Uterus (tissue), 4 donors: ENCODE data around the gene AKR7A2. TPM values are rescaled to one million over a fixed set of nuclear protein-coding genes. Genes with fewer than 3 reads are reported as not detected.

Source experiments
- DNase-seq, 2 donors: peaks; one replicate each; pipeline ENCODE4 v3.0.0-alpha.2; 2019 to 2020
- H3K27ac ChIP-seq, 2 donors: fragments of 200-600 bp; sonication (generic); 1 replicate in 1 of 2; 2 replicates in 1 of 2; pipeline ENCODE4 v1.5.1; 2016 to 2018
- H3K27me3 ChIP-seq, 2 donors: fragments of 200-600 bp; sonication (generic); one replicate each; pipeline ENCODE4 v1.5.1; 2018 to 2019; ENCODE audit warnings: control low read depth in 1 of 2
- H3K36me3 ChIP-seq, 2 donors: fragments of 200-600 bp; sonication (generic); one replicate each; pipeline ENCODE4 v1.5.1; 2019; ENCODE audit warnings: control low read depth in 1 of 2
- H3K4me1 ChIP-seq, 2 donors: fragments of 200-600 bp; sonication (generic); one replicate each; pipeline ENCODE4 v1.5.1; 2018 to 2019; ENCODE audit warnings: control low read depth in 1 of 2
- H3K4me3 ChIP-seq, 2 donors: fragments of 200-600 bp; sonication (generic); 1 replicate in 1 of 2; 2 replicates in 1 of 2; pipeline ENCODE4 v1.5.1; 2018 to 2019; ENCODE audit warnings: mild to moderate bottlenecking in 1 of 2
- H3K9me3 ChIP-seq, 2 donors: fragments of 200-600 bp; sonication (generic); one replicate each; pipeline ENCODE4 v1.5.1; 2019; ENCODE audit warnings: control low read depth in 1 of 2
- POLR2A ChIP-seq, 2 donors: fragments of 450-650 bp; IDR thresholded peaks; one replicate each; pipeline ENCODE4 v1.6.1; 2016; ENCODE audit warnings: antibody characterized with exemption in 2 of 2, mild to moderate bottlenecking in 1 of 2, moderate library complexity in 1 of 2
- intact Hi-C: fragments of 100-400 bp; cut with DNase I; formaldehyde crosslinking; loops from one replicate; pipeline ENCODE4 v1.15.1; 2023; ENCODE audit warnings: low total_unique reads
- total RNA-seq, 4 donors: library from RNA; depleted of rRNA in 3 of 4; stranded (reverse); fragments of >200 nt in 3 of 4; gene quantifications; one replicate each; pipeline versions ENCODE4 v1.1.0 to v1.2.4, GENCODE V29; 2014 to 2023
- TF ChIP-seq, protein P1 (sequence below), 4 experiments: fragments of 200-600 bp in 2 of 4; fragments of 450-650 bp in 2 of 4; sonication (generic) in 2 of 4; IDR thresholded peaks; one replicate each; pipeline ENCODE4 v1.5.1; 2016 to 2019; ENCODE audit warnings: antibody characterized with exemption in 4 of 4, mild to moderate bottlenecking in 2 of 4, moderate library complexity in 1 of 4
- donor health status: DM: yes; HTN: yes; CAD: no.

AKR7A2 gene
- 100 to 1,000 TPM in 1 of 4 donors, 10 to 100 TPM in 2, 1 to 10 TPM in 1; 5.6 to 108 (median 33.6) TPM for total RNA-seq

GRCh38 chr1:19311931-19312781 lies at the start of gene AKR7A2, which contains the start of gene SLC66A1:
AKR7A2 (minus strand) TSS chr1:19312144; CDS start chr1:19312124, 20 bp downstream.
SLC66A1 (plus strand) TSS chr1:19312326; CDS start chr1:19317678, 5,352 bp downstream.
- TF ChIP-seq POLR2A (IDR thresholded peaks at IDR 0.05): peak; percentile 86 to 87
- TF ChIP-seq, protein P1, sequence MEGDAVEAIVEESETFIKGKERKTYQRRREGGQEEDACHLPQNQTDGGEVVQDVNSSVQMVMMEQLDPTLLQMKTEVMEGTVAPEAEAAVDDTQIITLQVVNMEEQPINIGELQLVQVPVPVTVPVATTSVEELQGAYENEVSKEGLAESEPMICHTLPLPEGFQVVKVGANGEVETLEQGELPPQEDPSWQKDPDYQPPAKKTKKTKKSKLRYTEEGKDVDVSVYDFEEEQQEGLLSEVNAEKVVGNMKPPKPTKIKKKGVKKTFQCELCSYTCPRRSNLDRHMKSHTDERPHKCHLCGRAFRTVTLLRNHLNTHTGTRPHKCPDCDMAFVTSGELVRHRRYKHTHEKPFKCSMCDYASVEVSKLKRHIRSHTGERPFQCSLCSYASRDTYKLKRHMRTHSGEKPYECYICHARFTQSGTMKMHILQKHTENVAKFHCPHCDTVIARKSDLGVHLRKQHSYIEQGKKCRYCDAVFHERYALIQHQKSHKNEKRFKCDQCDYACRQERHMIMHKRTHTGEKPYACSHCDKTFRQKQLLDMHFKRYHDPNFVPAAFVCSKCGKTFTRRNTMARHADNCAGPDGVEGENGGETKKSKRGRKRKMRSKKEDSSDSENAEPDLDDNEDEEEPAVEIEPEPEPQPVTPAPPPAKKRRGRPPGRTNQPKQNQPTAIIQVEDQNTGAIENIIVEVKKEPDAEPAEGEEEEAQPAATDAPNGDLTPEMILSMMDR (IDR thresholded peaks at IDR 0.05): peak in 1 of 4 experiments; percentile 37
- no peaks in the 10 kb centered on the region for H3K9me3 ChIP-seq
- H3K4me1 ChIP-seq: peaks cover 5 to 14% of the 10 kb centered on the region in 2 donors
- intact Hi-C loops: no loop called here
- peak; percentile 86 to 93 for DNase-seq
- H3K27ac ChIP-seq: peak within 1 kb of the TSS; percentile 85 to 93
- H3K4me3 ChIP-seq: peak within 1 kb of the TSS; percentile 78 to 89
- no peaks in the 10 kb centered on the region for H3K27me3 ChIP-seq
- no peaks in the 10 kb centered on the region for H3K36me3 ChIP-seq

- no peaks in the 10 kb centered on the region for H3K36me3 ChIP-seq
- no peaks in the 10 kb centered on the region for H3K9me3 ChIP-seq
- peaks cover 13% of the 10 kb centered on the region in 2 donors for H3K4me1 ChIP-seq
- peak overlapping the region; percentile 52 to 55 for H3K27ac ChIP-seq
- no peak overlapping the region for H3K4me3 ChIP-seq
- no peaks in the 10 kb centered on the region for H3K27me3 ChIP-seq
- DNase-seq: no peak
- intact Hi-C loops: no loop called here
- TF ChIP-seq POLR2A (IDR thresholded peaks at IDR 0.05): no peak
- TF ChIP-seq, protein P1 (IDR thresholded peaks at IDR 0.05): no peak
Measured at GRCh38 chr1:19360843-19361610, 49.1 kb upstream of the AKR7A2 start.

DNA sequence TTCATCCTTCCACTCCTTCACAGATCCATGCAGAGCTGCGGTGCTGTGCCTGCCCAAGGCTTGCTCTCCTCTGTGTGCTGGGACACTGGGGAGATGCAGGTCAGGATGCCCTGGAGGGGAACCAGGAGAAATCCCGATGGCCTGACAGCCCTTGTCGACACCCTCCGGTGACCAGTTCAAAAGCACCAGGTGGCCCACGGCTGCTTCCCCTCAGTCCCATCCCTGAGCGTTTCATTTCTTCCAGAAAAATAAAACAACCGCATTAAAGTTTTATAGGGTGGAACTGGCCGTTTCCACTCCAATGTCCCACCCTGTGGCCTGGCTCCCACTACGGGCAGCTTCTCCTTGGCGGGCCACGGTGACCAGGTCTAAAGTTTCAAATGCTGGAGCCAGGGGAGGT lies 48.5 kb upstream of the AKR7A2 start:
- Histone ChIP-seq H3K4me1 (peaks cover 13% of the 10 kb centered on the region in 2 donors), H3K4me3 (no peak overlapping the region), H3K36me3 (no peaks in the 10 kb centered on the region), H3K27me3 (no peaks in the 10 kb centered on the region), H3K9me3 (no peaks in the 10 kb centered on the region), H3K27ac (peak overlapping the region; percentile 52 to 55)
- TF ChIP-seq, protein P1 (IDR thresholded peaks at IDR 0.05): no peak
- TF ChIP-seq POLR2A (IDR thresholded peaks at IDR 0.05): no peak
- intact Hi-C loops: no loop called here
- no peak for DNase-seq

DNA sequence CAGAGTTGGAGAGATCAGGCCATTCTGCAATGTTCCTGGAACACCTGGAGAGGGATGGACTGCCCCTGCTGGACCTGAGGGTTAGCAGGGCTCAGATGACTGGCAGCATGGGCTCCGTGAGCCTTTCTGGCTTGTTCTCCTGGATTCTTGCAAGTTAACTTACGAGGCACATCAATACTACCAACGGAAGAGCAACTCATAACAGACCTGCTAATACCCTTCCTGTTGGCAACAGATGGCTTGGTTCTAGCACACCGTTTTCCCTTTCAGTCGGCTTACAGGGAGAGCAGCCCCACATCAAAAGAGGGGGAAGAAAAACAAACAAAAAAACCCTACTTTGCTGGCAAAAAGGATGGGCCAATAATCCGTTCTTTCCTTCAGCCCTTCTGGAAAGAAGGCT lies 48.1 kb upstream of the AKR7A2 start:
- TF ChIP-seq, protein P1 (IDR thresholded peaks at IDR 0.05): no peak
- TF ChIP-seq POLR2A (IDR thresholded peaks at IDR 0.05): no peak

More for the DNA sequence above, 48.1 kb upstream of the AKR7A2 start:
- intact Hi-C loops: no loop called here
- no peaks in the 10 kb centered on the region for H3K9me3 ChIP-seq
- no peak for DNase-seq
- H3K27ac ChIP-seq: peak overlapping the region; percentile 52 to 55
- H3K36me3 ChIP-seq: no peaks in the 10 kb centered on the region
- peaks cover 13% of the 10 kb centered on the region in 2 donors for H3K4me1 ChIP-seq
- H3K4me3 ChIP-seq: no peak overlapping the region
- H3K27me3 ChIP-seq: no peaks in the 10 kb centered on the region
